ENCODE results near the gene ERC2.

The ERC2 gene

GRCh38 chr3:55609230-55609827 is 858.9 kb downstream of the ERC2 start:
- Histone ChIP-seq H3K4me1 (ENCODE audit: control insufficient read depth, insufficient read depth, low read length, poor library complexity, severe bottlenecking) (peaks cover 6% of the 10 kb centered on the region), H3K4me3 (ENCODE audit: extremely low read depth, insufficient read depth, low read length, poor library complexity, severe bottlenecking) (no peak overlapping the region)
- WGBS, 2 experiments (ENCODE audit: insufficient coverage in 2 of 2): 96 to 98% methylated on average over 7 to 8 of the region's 10 CpGs

DNA sequence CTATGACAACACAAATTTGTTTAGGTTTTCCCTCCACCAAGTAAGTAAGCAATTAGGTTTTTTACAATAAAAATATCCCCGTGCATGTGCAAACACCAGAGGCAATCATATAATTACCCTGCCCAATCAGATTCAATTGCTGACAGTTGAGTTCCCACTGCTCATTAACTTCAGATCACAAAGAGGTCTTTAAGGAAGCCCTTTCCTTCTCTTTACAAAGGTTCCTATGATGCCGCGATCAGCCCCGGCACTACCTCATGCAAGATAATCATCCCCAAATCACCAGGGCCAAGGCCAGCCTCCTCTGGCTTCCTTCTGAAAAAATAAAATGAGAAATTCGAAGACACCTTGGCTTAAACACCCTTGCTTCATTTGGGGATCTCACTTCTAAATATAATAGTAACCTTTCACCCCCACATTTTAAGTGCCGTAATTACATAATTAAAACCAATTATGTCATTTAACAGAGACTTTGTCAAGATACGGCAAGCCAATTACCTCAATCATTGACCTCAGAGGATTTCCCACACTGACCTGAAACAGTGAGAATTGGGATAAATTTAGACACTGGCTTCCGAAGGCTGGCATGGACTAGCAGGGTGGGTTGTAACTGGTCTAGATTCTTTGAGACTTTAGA is 859.8 kb downstream of the ERC2 start:
- WGBS, 2 experiments (ENCODE audit: insufficient coverage in 2 of 2): 90 to 94% methylated on average over 6 to 7 of the region's 8 CpGs
- Histone ChIP-seq H3K27ac (ENCODE audit: low read depth, low read length, severe bottlenecking) (peak overlapping the region; percentile 44), H3K36me3 (ENCODE audit: control insufficient read depth, insufficient read depth, low read length) (no peaks in the 10 kb centered on the region), H3K4me3 (ENCODE audit: extremely low read depth, insufficient read depth, low read length, poor library complexity, severe bottlenecking) (no peak overlapping the region), H3K9me3 (ENCODE audit: control insufficient read depth, low read length) (peaks cover 6% of the 10 kb centered on the region), H3K4me1 (ENCODE audit: control insufficient read depth, insufficient read depth, low read length, poor library complexity, severe bottlenecking) (peaks cover 6% of the 10 kb centered on the region)

More at GRCh38 chr3:55609230-55609827, 858.9 kb downstream of the ERC2 start:
- Histone ChIP-seq H3K36me3 (ENCODE audit: control insufficient read depth, insufficient read depth, low read length) (no peaks in the 10 kb centered on the region), H3K9me3 (ENCODE audit: control insufficient read depth, low read length) (peaks cover 6% of the 10 kb centered on the region), H3K27ac (ENCODE audit: low read depth, low read length, severe bottlenecking) (no peak overlapping the region)

- no peaks in the 10 kb centered on the region for H3K36me3 ChIP-seq (ENCODE audit: control insufficient read depth, insufficient read depth, low read length)
- peaks cover 6% of the 10 kb centered on the region for H3K4me1 ChIP-seq (ENCODE audit: control insufficient read depth, insufficient read depth, low read length, poor library complexity, severe bottlenecking)
- H3K4me3 ChIP-seq (ENCODE audit: extremely low read depth, insufficient read depth, low read length, poor library complexity, severe bottlenecking): no peak overlapping the region
- H3K9me3 ChIP-seq (ENCODE audit: control insufficient read depth, low read length): peaks cover 6% of the 10 kb centered on the region
- 80 to 85% methylated on average over 1 to 4 of the region's 6 CpGs for WGBS, 2 experiments (ENCODE audit: insufficient coverage in 2 of 2)
- peak overlapping the region; percentile 44 for H3K27ac ChIP-seq (ENCODE audit: low read depth, low read length, severe bottlenecking)
These were observed 860.4 kb downstream of the ERC2 start for GRCh38 chr3:55607844-55608243.

DNA sequence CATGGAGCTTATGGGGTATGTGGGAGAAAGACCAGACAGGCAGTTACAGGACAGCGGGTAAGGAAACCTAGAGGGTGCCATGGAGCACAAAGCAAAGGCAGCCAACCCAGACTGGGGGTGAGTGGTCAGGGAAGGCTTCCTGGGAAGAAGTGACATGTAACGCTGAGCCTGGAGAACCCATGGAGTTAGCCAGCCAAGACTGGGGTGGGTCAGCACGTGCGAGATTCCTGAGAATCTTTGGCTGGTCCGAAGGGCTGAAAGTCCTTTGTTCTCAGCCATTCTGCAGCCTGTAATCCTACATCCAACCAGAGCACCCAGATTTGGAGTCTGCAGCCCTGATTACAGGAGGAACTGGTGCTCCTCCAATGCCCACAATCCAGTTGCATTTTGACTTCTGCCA is 861.1 kb downstream of the ERC2 start:
- peak overlapping the region; percentile 20 for H3K27ac ChIP-seq (ENCODE audit: low read depth, low read length, severe bottlenecking)
- no peaks in the 10 kb centered on the region for H3K36me3 ChIP-seq (ENCODE audit: control insufficient read depth, insufficient read depth, low read length)
- H3K9me3 ChIP-seq (ENCODE audit: control insufficient read depth, low read length): peaks cover 6% of the 10 kb centered on the region
- peaks cover 6% of the 10 kb centered on the region for H3K4me1 ChIP-seq (ENCODE audit: control insufficient read depth, insufficient read depth, low read length, poor library complexity, severe bottlenecking)
- no peak overlapping the region for H3K4me3 ChIP-seq (ENCODE audit: extremely low read depth, insufficient read depth, low read length, poor library complexity, severe bottlenecking)
- WGBS, 2 experiments (ENCODE audit: insufficient coverage in 2 of 2): 55 to 63% methylated on average over 5 of the region's 5 CpGs

DNA sequence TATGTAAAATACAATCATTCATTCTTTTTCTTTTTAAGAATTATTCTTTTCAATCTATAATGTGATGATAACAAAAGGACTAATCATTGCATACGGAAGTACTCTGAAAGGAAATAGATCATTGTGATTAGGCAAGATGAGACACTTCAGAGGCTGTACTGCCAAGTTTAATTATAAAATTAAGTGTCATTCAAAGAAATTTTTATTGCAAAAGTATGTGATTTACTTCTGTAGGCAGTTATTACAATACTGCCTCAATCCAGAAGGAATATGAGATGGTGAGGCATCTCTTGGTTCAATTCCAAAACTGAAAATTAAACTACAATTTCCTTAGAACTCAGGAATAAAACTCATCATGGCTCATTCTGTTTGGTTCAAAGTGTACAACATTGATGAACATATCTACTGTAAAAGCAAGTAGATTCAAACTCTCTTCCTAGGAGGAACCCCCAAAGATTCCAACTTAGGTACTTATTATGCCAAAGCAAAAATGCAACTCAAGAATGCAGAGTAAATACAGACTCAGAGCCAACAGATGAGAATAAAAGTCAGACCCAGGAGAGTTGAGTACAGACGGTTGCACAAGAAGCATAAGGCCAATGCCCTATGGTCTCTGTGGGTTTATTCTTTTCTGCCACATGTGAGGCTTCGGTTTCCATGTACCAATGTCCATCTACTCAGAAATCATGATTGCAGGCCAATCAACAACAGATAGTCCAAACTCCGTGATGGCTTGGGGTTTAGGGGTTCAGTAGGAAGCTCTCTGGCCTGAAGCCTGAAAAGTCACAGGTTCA is 862.6 kb downstream of the ERC2 start:
- Histone ChIP-seq H3K27ac (ENCODE audit: low read depth, low read length, severe bottlenecking) (no peak overlapping the region), H3K4me3 (ENCODE audit: extremely low read depth, insufficient read depth, low read length, poor library complexity, severe bottlenecking) (no peak overlapping the region), H3K36me3 (ENCODE audit: control insufficient read depth, insufficient read depth, low read length) (no peaks in the 10 kb centered on the region), H3K9me3 (ENCODE audit: control insufficient read depth, low read length) (peaks cover 6% of the 10 kb centered on the region), H3K4me1 (ENCODE audit: control insufficient read depth, insufficient read depth, low read length, poor library complexity, severe bottlenecking) (peaks cover 11% of the 10 kb centered on the region)
- WGBS, 2 experiments (ENCODE audit: insufficient coverage in 2 of 2): 100% methylated on average over 1 of the region's 4 CpGs

DNA sequence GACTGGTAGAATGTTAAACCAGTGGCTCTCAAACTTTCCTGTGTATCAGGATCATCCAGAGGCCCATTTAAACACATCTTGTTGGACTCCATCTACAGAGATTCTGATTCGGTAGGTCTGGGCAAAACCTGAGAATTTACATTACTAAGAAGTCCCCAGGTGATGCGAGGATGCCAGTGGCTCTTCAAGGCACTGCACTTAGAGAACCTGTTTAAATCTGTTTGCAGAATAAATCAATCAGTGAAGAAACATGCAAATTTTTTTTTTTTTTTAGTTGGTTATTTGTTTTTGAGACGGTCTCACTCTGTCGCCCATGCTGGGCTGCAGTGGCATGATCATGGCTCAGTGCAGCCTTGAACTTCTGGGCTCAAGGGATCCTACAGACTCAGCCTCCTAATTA is 863.4 kb downstream of the ERC2 start:
- Histone ChIP-seq H3K27ac (ENCODE audit: low read depth, low read length, severe bottlenecking) (no peak overlapping the region), H3K36me3 (ENCODE audit: control insufficient read depth, insufficient read depth, low read length) (no peaks in the 10 kb centered on the region), H3K9me3 (ENCODE audit: control insufficient read depth, low read length) (peaks cover 6% of the 10 kb centered on the region), H3K4me3 (ENCODE audit: extremely low read depth, insufficient read depth, low read length, poor library complexity, severe bottlenecking) (no peak overlapping the region), H3K4me1 (ENCODE audit: control insufficient read depth, insufficient read depth, low read length, poor library complexity, severe bottlenecking) (peaks cover 13% of the 10 kb centered on the region)
- WGBS, 2 experiments (ENCODE audit: insufficient coverage in 2 of 2): 86 to 92% methylated on average over 4 of the region's 4 CpGs

- Histone ChIP-seq H3K36me3 (ENCODE audit: control insufficient read depth, insufficient read depth, low read length) (no peaks in the 10 kb centered on the region), H3K27ac (ENCODE audit: low read depth, low read length, severe bottlenecking) (no peak overlapping the region), H3K4me3 (ENCODE audit: extremely low read depth, insufficient read depth, low read length, poor library complexity, severe bottlenecking) (no peak overlapping the region), H3K4me1 (ENCODE audit: control insufficient read depth, insufficient read depth, low read length, poor library complexity, severe bottlenecking) (peaks cover 13% of the 10 kb centered on the region), H3K9me3 (ENCODE audit: control insufficient read depth, low read length) (peaks cover 6% of the 10 kb centered on the region)
- WGBS, 2 experiments (ENCODE audit: insufficient coverage in 2 of 2): 83% methylated on average over 2 of the region's 2 CpGs; no CpG with 5 or more reads in 1 of the 2 experiments
These were observed 863.9 kb downstream of the ERC2 start for GRCh38 chr3:55604402-55604801.

DNA sequence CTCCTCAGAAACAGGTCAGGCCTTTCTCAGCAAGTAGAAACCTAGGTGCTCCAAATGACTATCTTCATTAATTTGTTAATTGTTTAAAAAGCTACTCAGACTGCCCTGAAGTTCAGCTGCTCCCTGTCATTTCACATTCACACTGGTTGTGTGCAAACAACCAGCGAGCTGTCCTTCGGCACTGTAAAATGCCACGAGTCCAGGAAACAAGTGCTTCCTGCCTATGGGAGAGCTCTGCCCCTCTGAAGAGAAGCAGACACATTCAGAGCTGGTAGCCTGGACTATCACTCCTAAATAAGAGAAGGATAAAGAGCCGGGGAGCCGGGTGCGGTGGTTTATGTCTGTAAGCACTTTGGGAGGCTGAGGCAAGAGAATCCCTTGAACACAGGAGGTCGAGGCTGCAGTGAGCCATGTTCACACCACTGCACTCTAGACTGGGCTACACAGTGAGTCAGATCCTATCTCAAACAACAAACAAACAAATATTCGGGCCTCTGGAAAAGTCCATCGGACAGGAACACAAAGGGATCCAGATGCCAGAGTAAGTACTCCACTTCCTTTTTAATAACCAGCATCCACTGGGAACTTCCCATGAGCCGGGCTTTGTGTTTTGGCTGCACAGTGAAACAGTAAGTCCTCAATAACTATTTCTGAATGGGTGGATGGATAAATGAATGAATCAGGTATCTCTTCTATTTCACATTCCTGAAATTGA is 866.7 kb downstream of the ERC2 start:
- peaks cover 3% of the 10 kb centered on the region for H3K9me3 ChIP-seq (ENCODE audit: control insufficient read depth, low read length)
- WGBS, 2 experiments (ENCODE audit: insufficient coverage in 2 of 2): 83 to 84% methylated on average over 6 of the region's 10 CpGs
- peaks cover 6% of the 10 kb centered on the region for H3K4me1 ChIP-seq (ENCODE audit: control insufficient read depth, insufficient read depth, low read length, poor library complexity, severe bottlenecking)
- H3K4me3 ChIP-seq (ENCODE audit: extremely low read depth, insufficient read depth, low read length, poor library complexity, severe bottlenecking): no peak overlapping the region
- no peaks in the 10 kb centered on the region for H3K36me3 ChIP-seq (ENCODE audit: control insufficient read depth, insufficient read depth, low read length)
- peak overlapping the region; percentile 71 for H3K27ac ChIP-seq (ENCODE audit: low read depth, low read length, severe bottlenecking)

DNA sequence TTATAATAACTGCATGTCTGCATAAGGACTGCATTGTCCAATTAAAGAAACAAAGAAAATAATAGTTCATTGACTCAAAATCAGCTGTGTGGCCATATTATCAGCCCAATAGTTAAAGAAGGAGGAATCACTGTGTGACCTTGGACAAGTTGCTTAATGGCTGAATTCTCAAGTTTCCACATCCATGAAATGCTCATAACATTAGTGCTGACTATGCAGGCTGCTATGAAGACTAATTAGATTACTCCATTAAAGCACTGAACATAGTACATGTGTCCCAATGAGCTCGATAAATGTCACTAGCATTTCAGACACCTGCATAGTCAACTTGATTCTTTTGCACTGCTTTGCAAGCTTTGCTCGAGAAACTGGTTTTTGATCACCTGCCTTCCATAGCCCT is 870.0 kb downstream of the ERC2 start:
- H3K4me3 ChIP-seq (ENCODE audit: extremely low read depth, insufficient read depth, low read length, poor library complexity, severe bottlenecking): no peak overlapping the region
- no peaks in the 10 kb centered on the region for H3K36me3 ChIP-seq (ENCODE audit: control insufficient read depth, insufficient read depth, low read length)
- no peaks in the 10 kb centered on the region for H3K9me3 ChIP-seq (ENCODE audit: control insufficient read depth, low read length)
- no peak overlapping the region for H3K27ac ChIP-seq (ENCODE audit: low read depth, low read length, severe bottlenecking)
- 85 to 91% methylated on average over 1 to 2 of the region's 2 CpGs for WGBS, 2 experiments (ENCODE audit: insufficient coverage in 2 of 2)
- peaks cover 6% of the 10 kb centered on the region for H3K4me1 ChIP-seq (ENCODE audit: control insufficient read depth, insufficient read depth, low read length, poor library complexity, severe bottlenecking)

DNA sequence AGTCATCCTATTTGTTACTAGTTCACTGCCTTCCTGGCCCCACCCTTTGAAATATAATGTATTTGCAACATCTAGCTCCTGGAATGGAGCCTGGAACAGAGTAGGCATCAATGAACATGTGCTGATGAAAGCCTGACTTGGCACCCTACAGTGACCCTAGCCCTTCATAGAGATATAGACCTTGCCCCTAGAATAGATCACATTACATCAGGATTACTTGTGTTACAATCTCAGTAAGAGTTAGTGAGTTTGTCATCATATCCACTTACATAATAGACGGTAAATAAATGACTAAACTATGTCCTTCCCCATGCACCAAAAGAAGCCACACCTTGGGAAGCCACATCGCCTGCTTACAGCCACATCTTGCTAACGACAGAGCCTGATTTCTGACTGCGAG is 870.6 kb downstream of the ERC2 start:
- Histone ChIP-seq H3K27ac (ENCODE audit: low read depth, low read length, severe bottlenecking) (no peak overlapping the region), H3K4me1 (ENCODE audit: control insufficient read depth, insufficient read depth, low read length, poor library complexity, severe bottlenecking) (peaks cover 6% of the 10 kb centered on the region), H3K36me3 (ENCODE audit: control insufficient read depth, insufficient read depth, low read length) (no peaks in the 10 kb centered on the region), H3K4me3 (ENCODE audit: extremely low read depth, insufficient read depth, low read length, poor library complexity, severe bottlenecking) (no peak overlapping the region), H3K9me3 (ENCODE audit: control insufficient read depth, low read length) (no peaks in the 10 kb centered on the region)
- 83 to 89% methylated on average over 3 of the region's 4 CpGs for WGBS, 2 experiments (ENCODE audit: insufficient coverage in 2 of 2)
